ENCODE measurements around the gene TFPT.

GRCh38 chr19:54158812-54159351 is 43.4 kb upstream of the TFPT start:
- TF ChIP-seq CTCF (IDR thresholded peaks at IDR 0.05; ENCODE audit: low read depth, low read length, missing input control) (no peak), REST (IDR thresholded peaks at IDR 0.05) (no peak), YY1 (IDR thresholded peaks at IDR 0.05) (no peak), ATF3 (IDR thresholded peaks at IDR 0.05) (no peak), GABPA (IDR thresholded peaks at IDR 0.05 in 1 of 2, conservative IDR thresholded peaks at IDR 0.05 in 1 of 2) (no peak), TAF1 (conservative IDR thresholded peaks at IDR 0.05) (no peak), EGR1 (IDR thresholded peaks at IDR 0.05; ENCODE audit: low read depth in 2 of 2) (no peak), FOXA1 (IDR thresholded peaks at IDR 0.05) (no peak)
